Adrenal gland (tissue), 12 donors: ENCODE measurements around the gene TMEM59. TPM values are rescaled to one million over a fixed set of nuclear protein-coding genes. Genes with fewer than 3 reads are reported as not detected.
A peak's percentile ranks its signal among the peaks of the same experiment; 100 is the strongest.

Experiments
- DNase-seq, 7 donors: peaks; one replicate each; pipeline ENCODE4 v3.0.0-alpha.2; 2019 to 2020
- H3K27ac ChIP-seq, 5 donors: fragments of 200-600 bp; sonication (generic) in 4 of 5; 1 replicate in 3 of 5; 2 replicates in 2 of 5; pipeline versions ENCODE4 v1.5.1 to v1.8.0; 2016 to 2020; ENCODE audit warnings: mild to moderate bottlenecking in 1 of 5
- H3K27me3 ChIP-seq: fragments of 200-600 bp; 2 replicates; pipeline ENCODE4 v1.8.0; 2021
- H3K36me3 ChIP-seq, 2 donors: fragments of 200-600 bp; replicated peaks in 1 of 2; 1 replicate in 1 of 2; 2 replicates in 1 of 2; pipeline versions ENCODE4 v1.5.1 to v1.8.0; 2018 to 2022
- H3K4me1 ChIP-seq, 2 donors: fragments of 200-600 bp; replicated peaks in 1 of 2; 1 replicate in 1 of 2; 2 replicates in 1 of 2; pipeline versions ENCODE4 v1.5.1 to v1.8.0; 2018 to 2021
- H3K4me3 ChIP-seq, 4 donors: fragments of 200-600 bp; sonication (generic) in 3 of 4; one replicate each; pipeline ENCODE4 v1.5.1; 2016 to 2018
- H3K9me3 ChIP-seq, 3 donors: fragments of 200-600 bp; sonication (generic) in 1 of 3; replicated peaks in 1 of 3; 1 replicate in 2 of 3; 2 replicates in 1 of 3; pipeline versions ENCODE4 v1.5.1 to v1.8.0; 2016 to 2021
- CTCF ChIP-seq, 6 experiments: fragments of 450-650 bp in 4 of 6; fragments of 200-600 bp in 2 of 6; sonication (generic) in 1 of 6; IDR thresholded peaks; 1 replicate in 5 of 6; 2 replicates in 1 of 6; pipeline versions ENCODE4 v1.5.1 to v1.8.0; 2016 to 2021; ENCODE audit warnings: antibody characterized with exemption in 6 of 6, mild to moderate bottlenecking in 2 of 6, moderate library complexity in 1 of 6
- POLR2A ChIP-seq, 2 donors: fragments of 450-650 bp; IDR thresholded peaks; one replicate each; pipeline ENCODE4 v1.6.1; 2017; ENCODE audit warnings: antibody characterized with exemption in 2 of 2, mild to moderate bottlenecking in 2 of 2, moderate library complexity in 1 of 2
- WGBS, 4 donors: extraction: QIAGEN DNeasy Blood & Tissue Kit in 2 of 4; methylation state at CpG; one replicate each; pipeline versions ENCODE4 v1.1.5 to v1.1.7; 2013 to 2017; 5-methylcytosine and 5-hydroxymethylcytosine counted together
- intact Hi-C, 2 donors: fragments of 100-400 bp; cut with DNase I; formaldehyde crosslinking; loops; one replicate each; pipeline versions ENCODE4 v1.14.1 to v1.15.0; 2022 to 2023
- polyA plus RNA-seq, 3 donors: library from polyadenylated mRNA; stranded (reverse); fragments of 200-250 nt in 2 of 3; fragments of 350-450 nt in 1 of 3; fragmentation: Illumina TruSeq in 1 of 3; extraction: RNeasy Lipid Tissue Mini Kit (QIAGEN cat#74804) in 1 of 3; gene quantifications; one replicate each; pipeline ENCODE4 v1.2.3, GENCODE V29; 2013 to 2014
- total RNA-seq, 9 donors: library from RNA; depleted of rRNA in 4 of 9; stranded (reverse); fragments of >200 nt in 4 of 9; fragments of 120-200 nt in 1 of 9; fragmentation: NEBNext Ultra II Directional in 1 of 9; extraction: Animal tissue kit (Norgen Biotek cat#: 25700) in 1 of 9; gene quantifications; one replicate each; pipeline versions ENCODE4 v1.1.0 to v1.2.4, GENCODE V29; 2013 to 2023
- donor health status: healthy with polysubstance abuse.
- donor health status: Bipolar disorder and iron deficiency.
- donor health status: DM: yes; HTN: yes; CAD: no.
- donor health status: DM: no; HTN: no; CAD: no.
- donor health status: DM: no; HTN: no; CAD: no.
- donor health status: DM: yes; HTN: yes; CAD: no.

Gene TMEM59
- total and polyA plus RNA-seq, 12 donors: 96.8 to 736 (median 473) TPM

GRCh38 chr1:54012008-54012325, 41.0 kb downstream of the TMEM59 start:
- Histone ChIP-seq H3K9me3 (no peaks in the 10 kb centered on the region), H3K4me1 (no peaks in the 10 kb centered on the region), H3K27me3 (no peaks in the 10 kb centered on the region), H3K27ac (no peak overlapping the region), H3K36me3 (no peaks in the 10 kb centered on the region), H3K4me3 (no peak overlapping the region)
- intact Hi-C loops: no loop called here
- DNase-seq: peak in 1 of 7 donors; percentile 10
- no peak for TF ChIP-seq CTCF (IDR thresholded peaks at IDR 0.05)
- no peak for TF ChIP-seq POLR2A (IDR thresholded peaks at IDR 0.05)
- WGBS, 4 donors: 81 to 90% (median 86%) methylated on average over 5 to 9 of the region's 9 CpGs

- no peak overlapping the region for H3K4me3 ChIP-seq
- DNase-seq: peak in 1 of 7 donors; percentile 3
- no peaks in the 10 kb centered on the region for H3K27me3 ChIP-seq
- no peaks in the 10 kb centered on the region for H3K9me3 ChIP-seq
- H3K27ac ChIP-seq: no peak overlapping the region
- H3K36me3 ChIP-seq: no peaks in the 10 kb centered on the region
- intact Hi-C loops: no loop called here
- no peaks in the 10 kb centered on the region for H3K4me1 ChIP-seq
- TF ChIP-seq CTCF (IDR thresholded peaks at IDR 0.05): no peak
- TF ChIP-seq POLR2A (IDR thresholded peaks at IDR 0.05): no peak
- WGBS, 4 donors: 80 to 87% (median 82%) methylated on average over 9 of the region's 9 CpGs
Observed at GRCh38 chr1:54011316-54012007, 41.5 kb downstream of the TMEM59 start.

- Histone ChIP-seq H3K27ac (no peak overlapping the region), H3K9me3 (no peaks in the 10 kb centered on the region), H3K4me3 (no peak overlapping the region), H3K4me1 (no peaks in the 10 kb centered on the region), H3K36me3 (no peaks in the 10 kb centered on the region), H3K27me3 (no peaks in the 10 kb centered on the region)
- 66 to 77% (median 75%) methylated on average over 5 of the region's 5 CpGs for WGBS, 4 donors
- TF ChIP-seq CTCF (IDR thresholded peaks at IDR 0.05): no peak
- TF ChIP-seq POLR2A (IDR thresholded peaks at IDR 0.05): no peak
- DNase-seq: peak in 1 of 7 donors; percentile 9
- intact Hi-C loops: no loop called here
Observed at GRCh38 chr1:54010415-54011117, 42.4 kb downstream of the TMEM59 start.

GRCh38 chr1:54009406-54009805, 43.6 kb downstream of the TMEM59 start:
- Histone ChIP-seq H3K27ac (no peak overlapping the region), H3K4me3 (no peak overlapping the region), H3K36me3 (no peaks in the 10 kb centered on the region), H3K9me3 (no peaks in the 10 kb centered on the region), H3K4me1 (no peaks in the 10 kb centered on the region), H3K27me3 (no peaks in the 10 kb centered on the region)
- WGBS, 4 donors: 66 to 89% (median 85%) methylated on average over 4 of the region's 4 CpGs
- no peak for DNase-seq
- TF ChIP-seq POLR2A (IDR thresholded peaks at IDR 0.05) (no peak), CTCF (IDR thresholded peaks at IDR 0.05) (no peak)
- intact Hi-C loops: no loop called here
